HG03575 (cell line): Measurements from ENCODE around the gene SOCS6.

Experiments used
- ATAC-seq: cut with Tn5 transposase; IDR thresholded peaks from one replicate; pipeline ENCODE4 v1.9.1; 2021; ENCODE audit not compliant: unreplicated experiment, insufficient number of reproducible peaks, low FRiP score; ENCODE audit errors: extremely low read depth

Gene SOCS6

DNA sequence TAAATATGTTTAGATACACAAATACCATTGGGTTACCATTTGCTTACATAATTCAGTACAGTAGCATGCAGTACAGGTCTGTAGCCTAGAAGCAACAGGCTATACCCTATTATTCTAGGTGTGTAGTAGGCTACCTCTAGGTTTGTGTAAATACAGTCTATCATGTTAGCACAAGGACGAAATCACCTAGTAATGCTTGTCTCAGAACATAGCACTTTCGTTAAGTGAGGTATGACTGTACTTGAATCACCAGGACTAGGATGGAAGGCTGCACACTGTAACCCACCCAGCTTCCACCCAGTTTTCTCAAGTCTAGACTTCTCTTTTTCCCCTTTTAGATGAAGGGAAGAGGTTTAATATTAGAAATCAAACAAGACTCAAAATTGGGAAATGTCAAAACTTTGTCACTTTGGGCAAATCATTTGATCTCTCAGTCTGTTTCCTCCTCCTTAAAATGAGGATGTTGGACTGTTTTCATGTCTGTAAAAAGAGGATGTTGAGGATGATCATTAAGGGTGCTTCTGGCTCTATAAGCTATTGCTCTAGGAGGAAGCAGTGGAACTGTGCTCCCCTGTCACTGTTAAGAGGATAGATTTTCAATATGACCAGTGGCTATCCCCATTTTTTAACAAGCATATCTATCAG is 3.7 kb upstream of the SOCS6 start:
- no peak for ATAC-seq

- no peak for ATAC-seq
Observed at GRCh38 chr18:70287731-70288130, 1.1 kb upstream of the SOCS6 start.

- no peak for ATAC-seq
Observed at GRCh38 chr18:70288171-70288850, 534 bp upstream of the SOCS6 start.

DNA sequence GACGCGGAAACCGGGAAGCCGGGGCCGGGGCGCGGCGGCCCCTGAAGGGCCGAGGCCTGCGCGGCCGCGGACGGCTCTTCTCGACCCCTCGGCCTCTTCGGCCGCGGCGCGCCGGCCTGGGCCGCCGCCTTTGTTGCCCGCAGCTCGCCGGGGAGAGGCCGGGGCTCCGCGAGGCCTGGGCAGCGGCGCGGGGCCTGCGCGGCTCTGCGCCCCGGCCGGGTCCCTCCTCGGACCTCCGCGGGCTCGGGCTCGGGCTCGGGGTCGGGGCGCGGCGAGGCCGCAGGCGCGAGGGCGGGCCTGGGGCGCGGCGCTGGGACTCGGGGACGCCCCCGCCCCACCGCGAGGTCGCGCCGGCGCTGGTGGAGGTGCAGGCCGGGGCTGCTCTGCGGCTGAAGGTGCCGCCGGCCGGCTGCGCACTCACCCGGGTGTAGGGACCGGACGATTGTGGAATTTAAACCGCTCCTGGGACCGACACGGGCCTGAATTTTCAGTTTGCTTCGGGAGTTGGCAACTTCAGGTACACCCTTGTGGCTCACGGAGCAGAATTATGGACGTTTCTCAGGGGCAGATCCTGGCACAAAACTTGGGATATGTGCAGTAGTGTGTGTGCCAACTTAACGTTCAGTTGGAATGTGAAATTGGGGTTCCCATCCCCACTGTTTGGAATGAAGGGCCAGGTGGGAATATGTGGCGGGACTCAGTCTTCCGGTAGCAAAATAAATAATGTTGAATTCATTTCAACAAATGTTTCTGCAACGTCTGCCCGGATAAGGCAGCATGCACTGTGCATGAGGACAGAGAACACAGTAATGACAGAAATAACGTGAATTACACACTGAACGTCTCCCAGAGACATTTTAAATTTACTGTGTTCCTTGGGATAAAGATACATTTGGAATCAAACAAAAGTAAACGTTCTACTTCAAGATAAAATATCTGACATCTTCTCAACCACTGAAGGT is 787 bp downstream of the SOCS6 start:
- ATAC-seq: no peak

- ATAC-seq: no peak
Observed at GRCh38 chr18:70290482-70291294, 1.8 kb downstream of the SOCS6 start.

GRCh38 chr18:70291295-70291574 is 2.4 kb downstream of the SOCS6 start:
- ATAC-seq: no peak

- no peak for ATAC-seq
Observed at GRCh38 chr18:70292628-70293027, 3.8 kb downstream of the SOCS6 start.

GRCh38 chr18:70293166-70293565 is 4.3 kb downstream of the SOCS6 start:
- no peak for ATAC-seq

DNA sequence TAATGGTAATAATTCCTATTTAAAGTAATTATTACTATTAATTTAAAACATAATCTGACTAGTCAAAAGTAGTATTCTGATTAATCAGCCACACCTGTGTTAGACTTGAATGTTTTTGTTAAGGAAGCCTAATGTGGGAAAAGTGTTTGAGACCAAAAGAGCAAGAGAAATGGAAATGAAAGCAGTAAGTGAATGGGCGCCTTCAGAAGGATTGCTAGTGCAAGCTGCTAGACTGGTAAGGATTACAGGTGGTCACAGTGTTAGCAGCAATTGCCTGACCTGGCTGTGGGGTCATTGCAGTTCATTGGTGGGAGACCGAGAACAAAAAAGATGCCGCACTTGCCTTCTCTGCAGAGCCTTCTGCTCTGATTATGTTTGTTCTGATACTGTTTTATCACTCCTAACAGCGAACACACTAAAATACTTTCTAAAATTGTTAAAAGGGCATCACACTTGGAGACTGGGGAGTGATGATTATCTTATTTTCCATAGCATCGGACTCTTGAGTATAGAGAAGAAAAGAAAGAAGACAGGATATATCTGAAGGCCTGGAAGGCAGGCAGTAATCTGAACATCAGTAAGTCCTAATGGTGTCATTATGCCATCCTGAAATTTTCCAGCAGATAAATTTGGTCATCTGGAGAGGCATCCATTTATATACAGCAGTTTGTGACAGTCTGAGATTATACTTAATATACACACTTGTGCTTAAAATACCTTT is 5.8 kb downstream of the SOCS6 start:
- no peak for ATAC-seq

DNA sequence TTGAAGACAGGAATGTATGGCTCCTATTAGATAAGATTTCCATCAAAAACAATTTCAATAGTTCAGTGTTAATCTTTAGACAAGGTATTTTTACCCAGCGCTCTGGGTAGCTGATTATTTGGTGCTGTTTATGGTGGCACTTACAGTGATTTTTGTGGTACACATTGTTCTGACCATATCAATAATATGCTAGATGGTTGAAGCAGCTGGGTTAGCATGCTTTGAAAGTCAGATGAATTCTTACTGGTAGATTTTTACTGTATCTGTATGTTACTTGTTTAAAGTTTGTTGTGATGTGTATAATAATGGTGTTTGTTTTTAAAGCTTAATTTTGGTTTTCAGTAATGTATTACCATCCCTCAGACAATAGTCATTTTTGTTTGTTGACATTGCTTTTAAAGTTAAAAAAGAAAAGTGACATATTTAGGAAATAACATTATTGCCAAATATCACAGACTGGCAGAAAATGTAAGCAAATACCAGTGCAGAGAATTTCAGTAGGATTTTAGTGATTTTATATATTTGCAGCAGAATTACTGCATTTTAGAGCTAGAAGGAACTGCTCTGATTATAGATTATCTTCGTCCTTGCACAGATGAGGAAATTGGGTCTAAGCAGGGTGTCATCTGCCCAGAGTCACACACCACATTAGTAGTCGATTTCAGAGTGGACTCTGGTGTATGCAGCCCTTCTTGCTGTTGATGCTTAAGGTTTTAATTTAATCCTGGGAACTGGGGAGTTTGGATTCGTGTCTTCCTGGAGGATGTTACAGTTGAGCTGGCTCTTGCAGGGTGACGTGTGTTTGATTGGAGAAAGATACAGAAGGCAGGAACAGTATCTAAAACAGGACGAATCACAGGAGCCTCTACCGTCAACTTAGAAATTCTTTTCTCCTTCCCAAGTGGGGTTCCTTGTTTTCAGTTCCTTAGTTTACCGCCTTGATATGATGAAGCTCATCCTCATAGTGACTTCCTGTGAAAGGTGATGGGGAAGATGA is 6.6 kb downstream of the SOCS6 start:
- ATAC-seq: no peak

- no peak for ATAC-seq
Observed at GRCh38 chr18:70296289-70296688, 7.4 kb downstream of the SOCS6 start.

GRCh38 chr18:70296781-70297180 is 7.9 kb downstream of the SOCS6 start:
- ATAC-seq: no peak

- no peak for ATAC-seq
Observed at GRCh38 chr18:70299393-70299792, 10.5 kb downstream of the SOCS6 start.

DNA sequence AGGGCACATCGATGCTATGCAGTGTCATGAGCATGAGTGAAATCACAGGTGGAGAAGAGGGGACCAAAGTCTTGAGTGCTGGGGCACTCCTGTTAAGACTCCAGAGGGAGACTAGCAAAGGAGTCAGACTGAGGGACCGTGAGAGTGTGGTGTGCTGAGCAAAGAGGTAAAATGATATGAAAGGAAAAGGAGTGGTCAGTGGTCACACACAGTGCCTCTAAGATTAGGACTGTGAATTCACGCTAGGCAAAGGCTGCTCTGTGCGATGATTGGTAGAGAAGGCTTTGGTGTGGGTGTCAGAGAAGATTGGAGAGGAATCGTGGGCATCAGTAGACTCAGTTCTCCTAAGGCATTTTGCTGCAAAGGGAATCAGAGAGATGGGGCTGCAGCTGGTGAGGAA is 12.8 kb downstream of the SOCS6 start:
- ATAC-seq: no peak

GRCh38 chr18:70308555-70309294 is 19.9 kb downstream of the SOCS6 start:
- ATAC-seq: no peak

- no peak for ATAC-seq
Observed at GRCh38 chr18:70310560-70311320, 21.9 kb downstream of the SOCS6 start.
